Measurements from ENCODE around the gene TGFBR3L. TPM values are rescaled to one million over a fixed set of nuclear protein-coding genes. Genes with fewer than 3 reads are reported as not detected.

TGFBR3L gene
- polyA plus RNA-seq, 3 donors, result not detected

DNA sequence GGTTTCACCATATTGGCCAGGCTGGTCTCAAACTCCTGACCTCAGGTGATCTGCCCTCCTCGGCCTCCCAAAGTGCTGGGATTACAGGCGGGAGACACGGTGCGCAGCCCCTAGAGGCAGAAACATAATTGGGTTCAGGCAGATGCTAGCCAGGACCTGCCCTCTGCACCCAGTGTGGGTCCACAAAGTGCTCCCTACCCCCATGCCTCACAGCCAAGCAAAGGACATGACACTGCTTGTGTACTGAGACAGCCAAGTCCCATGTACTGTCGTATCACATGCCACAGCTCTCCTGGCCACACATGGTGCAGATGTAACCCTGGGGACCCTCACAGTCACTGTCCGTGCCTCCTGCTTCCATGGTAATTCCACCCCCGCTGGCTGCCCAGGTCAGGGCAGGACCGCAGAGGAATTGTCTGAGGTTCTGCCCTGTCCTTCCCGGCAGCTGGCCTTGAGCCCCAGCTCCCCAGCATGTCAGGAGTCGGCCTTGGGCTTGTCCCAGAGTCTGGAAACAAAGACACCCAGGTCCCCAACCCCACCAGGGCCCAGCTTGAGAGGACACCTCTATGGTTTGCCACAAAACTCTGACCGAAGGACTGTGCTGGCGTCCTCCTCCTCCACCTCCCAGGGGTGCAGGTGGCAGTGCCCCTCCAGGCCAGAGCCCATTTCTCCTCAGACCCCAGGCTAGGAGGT is 48.1 kb upstream of the TGFBR3L start:
- 87% methylated on average over 10 of the region's 12 CpGs for WGBS (ENCODE audit: insufficient coverage)
- Histone ChIP-seq H3K79me2 (ENCODE audit: insufficient read depth, low read length) (no peaks in the 10 kb centered on the region), H3K4me1 (ENCODE audit: control insufficient read depth in 1 of 2, insufficient read depth in 2 of 2, low read length in 2 of 2) (peaks cover 42 to 49% of the 10 kb centered on the region in 2 donors), H4K20me1 (ENCODE audit: insufficient read depth, low read length) (no peaks in the 10 kb centered on the region), H3K4me3 (replicated peaks in 1 of 3; ENCODE audit: low read depth in 2 of 3, low read length in 3 of 3) (no peak overlapping the region), H3K36me3 (replicated peaks in 1 of 2; ENCODE audit: control insufficient read depth in 1 of 2, insufficient read depth in 2 of 2, low read length in 2 of 2) (no peaks in the 10 kb centered on the region), H3K27ac (ENCODE audit: low read depth in 1 of 2, low read length in 2 of 2) (no peak overlapping the region), H3K9ac (ENCODE audit: insufficient read depth, low read length, poor library complexity, severe bottlenecking) (no peak overlapping the region), H2AFZ (ENCODE audit: insufficient read depth, low read depth, low read length, poor library complexity, severe bottlenecking) (no peak overlapping the region), H3K27me3 (ENCODE audit: control insufficient read depth in 2 of 2, insufficient read depth in 2 of 2, low read length in 2 of 2) (peaks cover 24 to 66% of the 10 kb centered on the region in 2 donors), H3K9me3 (replicated peaks in 1 of 2; ENCODE audit: control insufficient read depth in 1 of 2, insufficient read depth in 1 of 2, low read length in 2 of 2) (peaks cover 0 to 5% of the 10 kb centered on the region in 2 donors), H3K4me2 (replicated peaks; ENCODE audit: extremely low read depth, low read length, poor library complexity, severe bottlenecking) (no peak overlapping the region)
- H3K27me3 Mint-ChIP-seq (ENCODE audit: low read depth in 3 of 3), result peaks cover 63 to 82% (median 72%) of the 10 kb centered on the region in 3 donors
- intact Hi-C loops (cut with micrococcal nuclease), result loop anchor here in 1 of 2 donors (5.0 kb wide), 1 partner anchor 56 kb away; the partner anchor contains the start of gene SNAPC2
- H3K27ac Mint-ChIP-seq, result no peak overlapping the region
- H3K9me3 Mint-ChIP-seq, result peaks cover 3 to 35% (median 15%) of the 10 kb centered on the region in 7 donors
- peaks cover 37% of the 10 kb centered on the region for H3K4me1 Mint-ChIP-seq
- DNase-seq, result no peak
- H3K4me3 Mint-ChIP-seq, result peak overlapping the region in 1 of 2 donors; percentile 48
- TF ChIP-seq, protein P1, sequence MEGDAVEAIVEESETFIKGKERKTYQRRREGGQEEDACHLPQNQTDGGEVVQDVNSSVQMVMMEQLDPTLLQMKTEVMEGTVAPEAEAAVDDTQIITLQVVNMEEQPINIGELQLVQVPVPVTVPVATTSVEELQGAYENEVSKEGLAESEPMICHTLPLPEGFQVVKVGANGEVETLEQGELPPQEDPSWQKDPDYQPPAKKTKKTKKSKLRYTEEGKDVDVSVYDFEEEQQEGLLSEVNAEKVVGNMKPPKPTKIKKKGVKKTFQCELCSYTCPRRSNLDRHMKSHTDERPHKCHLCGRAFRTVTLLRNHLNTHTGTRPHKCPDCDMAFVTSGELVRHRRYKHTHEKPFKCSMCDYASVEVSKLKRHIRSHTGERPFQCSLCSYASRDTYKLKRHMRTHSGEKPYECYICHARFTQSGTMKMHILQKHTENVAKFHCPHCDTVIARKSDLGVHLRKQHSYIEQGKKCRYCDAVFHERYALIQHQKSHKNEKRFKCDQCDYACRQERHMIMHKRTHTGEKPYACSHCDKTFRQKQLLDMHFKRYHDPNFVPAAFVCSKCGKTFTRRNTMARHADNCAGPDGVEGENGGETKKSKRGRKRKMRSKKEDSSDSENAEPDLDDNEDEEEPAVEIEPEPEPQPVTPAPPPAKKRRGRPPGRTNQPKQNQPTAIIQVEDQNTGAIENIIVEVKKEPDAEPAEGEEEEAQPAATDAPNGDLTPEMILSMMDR (IDR thresholded peaks at IDR 0.05), result no peak
- peaks cover 4 to 5% of the 10 kb centered on the region in 2 donors for H3K36me3 Mint-ChIP-seq

DNA sequence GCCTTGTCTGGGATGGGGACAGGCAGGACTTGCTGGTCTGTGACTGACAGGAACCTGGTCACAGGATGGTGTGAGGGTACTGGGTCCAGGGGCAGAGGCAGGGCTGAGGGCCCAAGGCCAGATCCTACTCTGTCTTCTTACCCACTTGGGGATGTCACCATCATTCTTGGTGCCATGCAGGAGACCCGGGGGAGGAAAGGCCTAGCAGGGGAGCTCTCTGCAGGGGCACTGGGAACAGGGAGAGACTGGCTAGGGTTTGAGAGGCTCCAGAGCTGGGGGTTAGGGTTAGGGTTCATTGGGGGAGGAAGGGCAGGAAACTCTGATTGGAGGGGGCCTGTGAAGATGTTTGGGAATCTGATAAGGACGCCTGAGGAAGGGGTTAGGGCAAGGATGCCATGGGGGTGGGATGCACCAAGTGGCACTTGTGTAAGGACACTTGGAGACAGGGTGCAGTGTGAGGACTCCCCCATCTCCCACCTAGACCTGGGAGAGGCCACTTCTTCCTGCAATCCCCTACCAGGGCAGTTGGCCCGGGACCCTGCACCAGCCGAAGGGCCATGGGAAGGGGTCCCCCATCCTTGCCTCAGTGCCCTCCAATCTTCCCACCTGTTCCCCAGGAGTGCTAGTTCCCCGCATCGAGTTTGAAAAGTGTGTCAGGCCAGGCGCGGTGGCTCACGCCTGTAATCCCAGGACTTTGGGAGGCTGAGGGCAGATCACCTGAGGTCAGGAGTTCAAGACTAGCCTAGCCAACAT is 47.4 kb upstream of the TGFBR3L start:
- peaks cover 63 to 82% (median 72%) of the 10 kb centered on the region in 3 donors for H3K27me3 Mint-ChIP-seq (ENCODE audit: low read depth in 3 of 3)
- peaks cover 42 to 49% of the 10 kb centered on the region in 2 donors for H3K4me1 ChIP-seq (ENCODE audit: control insufficient read depth in 1 of 2, insufficient read depth in 2 of 2, low read length in 2 of 2)

More for the DNA sequence above, 47.4 kb upstream of the TGFBR3L start:
- H3K36me3 Mint-ChIP-seq, result peaks cover 4% of the 10 kb centered on the region in 2 donors
- Histone ChIP-seq H3K27ac (ENCODE audit: low read depth in 1 of 2, low read length in 2 of 2) (no peak overlapping the region), H3K36me3 (replicated peaks in 1 of 2; ENCODE audit: control insufficient read depth in 1 of 2, insufficient read depth in 2 of 2, low read length in 2 of 2) (no peaks in the 10 kb centered on the region), H2AFZ (ENCODE audit: insufficient read depth, low read depth, low read length, poor library complexity, severe bottlenecking) (no peak overlapping the region), H3K79me2 (ENCODE audit: insufficient read depth, low read length) (no peaks in the 10 kb centered on the region), H3K9ac (ENCODE audit: insufficient read depth, low read length, poor library complexity, severe bottlenecking) (no peak overlapping the region), H3K4me2 (replicated peaks; ENCODE audit: extremely low read depth, low read length, poor library complexity, severe bottlenecking) (no peak overlapping the region), H3K4me3 (replicated peaks in 1 of 3; ENCODE audit: low read depth in 2 of 3, low read length in 3 of 3) (no peak overlapping the region), H3K27me3 (ENCODE audit: control insufficient read depth in 2 of 2, insufficient read depth in 2 of 2, low read length in 2 of 2) (peaks cover 17 to 62% of the 10 kb centered on the region in 2 donors), H4K20me1 (ENCODE audit: insufficient read depth, low read length) (no peaks in the 10 kb centered on the region), H3K9me3 (replicated peaks in 1 of 2; ENCODE audit: control insufficient read depth in 1 of 2, insufficient read depth in 1 of 2, low read length in 2 of 2) (peaks cover 0 to 5% of the 10 kb centered on the region in 2 donors)
- 95% methylated on average over 7 of the region's 9 CpGs for WGBS (ENCODE audit: insufficient coverage)
- H3K4me1 Mint-ChIP-seq, result peaks cover 39% of the 10 kb centered on the region
- peak overlapping the region; percentile 43 to 83 for H3K4me3 Mint-ChIP-seq
- no peak overlapping the region for H3K27ac Mint-ChIP-seq
- no peak for DNase-seq
- intact Hi-C loops (cut with micrococcal nuclease), result loop anchor here in 1 of 2 donors (5.0 kb wide), 1 partner anchor 55 kb away; the partner anchor contains the start of gene SNAPC2
- peaks cover 3 to 35% (median 15%) of the 10 kb centered on the region in 7 donors for H3K9me3 Mint-ChIP-seq
- TF ChIP-seq, protein P1 (IDR thresholded peaks at IDR 0.05), result no peak
